CD4-positive, alpha-beta T cell treated with Interleukin-4 for 4 hours (primary cell): ENCODE data around the gene INPP4A.
A peak's percentile ranks its signal among the peaks of the same experiment; 100 is the strongest.
"Not testable (repeated sequence)": the region's sequence is repeated elsewhere in the genome, so short reads cannot be mapped to it uniquely, and the experiment has no call there.

Source experiments
- DNase-seq: peaks from one replicate; pipeline ENCODE4 v3.0.0-alpha.2; 2020

Gene INPP4A

DNA sequence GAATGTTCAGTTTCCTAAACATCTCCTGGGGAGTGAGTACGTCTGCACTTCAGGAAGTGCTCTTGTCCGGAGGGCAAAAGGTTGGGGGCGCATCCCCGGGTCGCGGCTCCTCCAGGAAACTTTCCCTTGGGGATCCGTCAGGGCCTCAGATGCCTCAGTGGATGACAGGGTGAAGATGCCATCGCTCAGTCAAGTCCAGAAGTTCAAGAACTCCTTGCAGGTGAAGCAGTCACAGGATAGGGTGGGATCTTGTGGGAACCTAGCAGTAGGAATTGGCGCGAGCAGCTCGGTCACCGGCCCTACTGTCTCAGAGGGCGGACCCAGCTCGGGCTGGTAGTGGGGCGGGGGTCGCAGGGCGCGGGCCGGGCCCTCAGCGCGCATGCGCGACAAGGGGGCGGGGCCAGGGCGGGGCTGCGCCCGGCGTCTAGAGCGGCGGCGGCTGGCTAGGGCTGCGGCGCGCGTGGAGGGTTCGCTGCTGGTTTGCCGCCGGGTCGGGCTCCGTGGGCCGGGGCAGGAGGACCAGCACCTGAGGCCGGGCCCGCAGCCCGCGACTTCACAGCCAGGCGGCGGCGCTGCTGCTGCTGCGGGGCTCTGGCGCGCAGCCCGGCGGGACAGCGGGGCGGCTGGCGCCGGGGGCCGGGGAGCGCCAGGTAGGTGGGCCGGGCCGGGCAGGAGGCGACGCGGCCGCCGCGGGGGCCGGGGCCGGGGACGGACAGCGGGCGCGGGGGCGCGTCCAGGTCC is at the start of gene INPP4A:
Gene INPP4A (plus strand): TSS at position 423 of the 741 bp plus-strand sequence. CDS start 75,191 bp downstream, outside the sequence.
- peak; percentile 76 for DNase-seq

- DNase-seq, result no peak
Observed at GRCh38 chr2:98395977-98396376, 48.7 kb upstream of the INPP4A start.

DNA sequence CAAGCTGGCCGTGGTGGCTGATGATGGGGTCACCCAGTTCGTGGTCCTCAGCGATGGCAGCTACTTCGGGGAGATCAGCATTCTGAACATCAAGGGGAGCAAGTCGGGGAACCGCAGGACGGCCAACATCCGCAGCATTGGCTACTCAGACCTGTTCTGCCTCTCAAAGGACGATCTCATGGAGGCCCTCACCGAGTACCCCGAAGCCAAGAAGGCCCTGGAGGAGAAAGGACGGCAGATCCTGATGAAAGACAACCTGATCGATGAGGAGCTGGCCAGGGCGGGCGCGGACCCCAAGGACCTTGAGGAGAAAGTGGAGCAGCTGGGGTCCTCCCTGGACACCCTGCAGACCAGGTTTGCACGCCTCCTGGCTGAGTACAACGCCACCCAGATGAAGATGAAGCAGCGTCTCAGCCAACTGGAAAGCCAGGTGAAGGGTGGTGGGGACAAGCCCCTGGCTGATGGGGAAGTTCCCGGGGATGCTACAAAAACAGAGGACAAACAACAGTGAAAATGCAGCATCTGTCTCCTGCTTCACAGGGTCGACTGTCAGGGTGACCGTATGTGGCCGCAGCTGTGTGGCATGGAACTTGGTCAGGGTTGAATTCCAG is 47.8 kb upstream of the INPP4A start:
- DNase-seq, result no peak

- no peak for DNase-seq
Observed at GRCh38 chr2:98399140-98399539, 45.5 kb upstream of the INPP4A start.

DNA sequence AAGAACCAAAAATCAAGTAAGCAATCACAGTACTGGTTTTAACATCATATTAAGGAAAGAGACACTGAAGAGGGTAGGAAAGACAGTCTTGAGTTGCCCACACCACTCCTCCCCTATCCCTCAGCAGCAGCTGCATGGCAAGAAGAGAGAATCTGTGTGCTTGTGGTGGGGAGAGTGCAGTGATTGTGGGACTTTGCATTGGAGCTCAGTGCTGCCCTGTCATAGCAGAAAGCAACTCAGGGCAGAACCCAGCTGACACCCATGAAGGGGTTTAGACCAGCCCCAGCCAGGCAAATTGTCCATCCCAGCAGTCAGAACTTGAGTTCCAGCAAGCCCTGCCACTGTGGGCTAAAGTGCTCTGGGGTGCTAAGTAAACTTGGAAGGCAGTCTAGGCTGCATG is 40.8 kb upstream of the INPP4A start:
- DNase-seq, result no peak

GRCh38 chr2:98404556-98405250 is 40.0 kb upstream of the INPP4A start:
- no peak for DNase-seq

- no peak for DNase-seq
Observed at GRCh38 chr2:98405301-98405700, 39.4 kb upstream of the INPP4A start.

GRCh38 chr2:98408155-98408554 is 36.5 kb upstream of the INPP4A start:
- DNase-seq, result no peak

GRCh38 chr2:98412751-98413458 is 31.8 kb upstream of the INPP4A start:
- DNase-seq, result peak; percentile 78

- DNase-seq, result not testable (repeated sequence)
Observed at GRCh38 chr2:98414246-98414645, 30.4 kb upstream of the INPP4A start.

DNA sequence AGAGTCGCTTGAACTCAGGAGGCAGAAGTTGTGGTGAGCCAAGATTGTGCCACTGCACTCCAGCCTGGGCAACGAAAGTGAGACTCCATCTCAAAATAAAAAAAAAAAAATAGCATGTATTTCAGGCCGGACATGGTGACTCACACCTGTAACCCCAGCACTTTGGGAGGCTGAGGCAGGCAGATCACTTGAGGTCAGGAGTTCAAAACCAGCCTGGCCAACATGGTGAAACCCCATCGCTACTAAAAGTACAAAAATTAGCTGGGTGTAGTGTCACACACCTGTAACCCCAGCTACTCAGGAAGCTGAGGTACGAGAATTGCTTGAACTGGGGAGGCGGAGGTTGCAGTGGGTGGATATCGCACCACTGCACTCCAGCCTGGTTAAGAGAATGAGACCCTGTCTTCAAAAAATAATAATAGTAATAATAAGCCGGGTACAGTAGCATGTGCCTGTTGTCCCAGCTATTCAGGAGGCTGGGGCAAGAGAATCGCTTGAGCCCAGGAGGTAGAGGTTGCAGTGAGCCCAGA is 28.9 kb upstream of the INPP4A start:
- not testable (repeated sequence) for DNase-seq

DNA sequence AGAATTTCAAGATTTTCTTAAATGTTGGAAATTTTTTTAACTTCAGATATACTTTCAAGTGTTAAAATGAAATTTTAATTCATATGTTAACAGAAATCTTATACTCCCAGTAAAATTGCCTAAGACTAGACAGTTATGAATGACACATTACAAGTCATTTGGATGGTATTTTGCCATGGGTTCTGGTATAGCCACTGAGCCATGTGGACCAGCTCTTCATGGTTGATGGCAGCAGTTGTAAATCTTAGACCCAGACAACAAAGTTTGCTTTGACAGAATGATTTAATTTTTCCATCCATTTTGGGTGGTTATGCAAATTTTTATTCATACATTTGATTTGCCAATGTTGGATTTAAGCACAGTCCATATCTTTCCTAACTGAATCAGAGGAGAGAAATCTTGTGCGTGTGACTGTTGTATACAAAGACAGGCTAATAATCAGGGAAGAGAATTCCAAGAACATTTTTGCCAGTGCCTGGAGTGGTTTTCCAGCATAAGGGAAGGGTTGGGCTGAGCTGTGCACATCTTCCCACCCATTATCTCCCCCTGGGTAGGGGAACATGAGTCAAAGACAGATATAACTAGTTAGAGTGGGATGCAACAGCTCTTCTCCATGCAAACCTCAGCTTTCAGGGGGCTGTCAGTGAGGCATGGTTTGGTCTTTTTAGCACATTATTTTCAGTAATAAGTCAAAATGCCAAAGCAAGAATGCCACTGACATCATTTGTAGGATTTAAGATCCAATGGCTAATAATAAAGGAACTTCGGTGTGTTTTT is 28.1 kb upstream of the INPP4A start:
- no peak for DNase-seq

DNA sequence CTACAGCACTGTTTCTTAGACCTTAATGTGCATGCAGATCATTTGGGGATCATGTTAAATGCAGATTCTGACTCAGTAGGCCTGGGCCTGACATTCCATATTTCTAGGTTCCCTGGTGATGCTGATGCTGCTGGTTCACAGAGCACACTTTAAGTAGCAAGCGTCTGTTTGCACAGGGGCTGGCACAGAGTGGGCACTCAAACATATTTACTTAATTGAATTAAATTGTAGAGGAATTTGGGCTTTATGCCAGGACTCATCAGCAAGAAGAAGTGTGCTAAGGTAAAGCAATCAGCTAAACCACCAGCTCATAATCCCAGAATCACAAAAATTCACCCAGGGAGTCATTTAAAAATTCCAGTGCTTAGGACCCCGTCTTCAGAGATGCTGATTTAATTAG is 25.1 kb upstream of the INPP4A start:
- no peak for DNase-seq

DNA sequence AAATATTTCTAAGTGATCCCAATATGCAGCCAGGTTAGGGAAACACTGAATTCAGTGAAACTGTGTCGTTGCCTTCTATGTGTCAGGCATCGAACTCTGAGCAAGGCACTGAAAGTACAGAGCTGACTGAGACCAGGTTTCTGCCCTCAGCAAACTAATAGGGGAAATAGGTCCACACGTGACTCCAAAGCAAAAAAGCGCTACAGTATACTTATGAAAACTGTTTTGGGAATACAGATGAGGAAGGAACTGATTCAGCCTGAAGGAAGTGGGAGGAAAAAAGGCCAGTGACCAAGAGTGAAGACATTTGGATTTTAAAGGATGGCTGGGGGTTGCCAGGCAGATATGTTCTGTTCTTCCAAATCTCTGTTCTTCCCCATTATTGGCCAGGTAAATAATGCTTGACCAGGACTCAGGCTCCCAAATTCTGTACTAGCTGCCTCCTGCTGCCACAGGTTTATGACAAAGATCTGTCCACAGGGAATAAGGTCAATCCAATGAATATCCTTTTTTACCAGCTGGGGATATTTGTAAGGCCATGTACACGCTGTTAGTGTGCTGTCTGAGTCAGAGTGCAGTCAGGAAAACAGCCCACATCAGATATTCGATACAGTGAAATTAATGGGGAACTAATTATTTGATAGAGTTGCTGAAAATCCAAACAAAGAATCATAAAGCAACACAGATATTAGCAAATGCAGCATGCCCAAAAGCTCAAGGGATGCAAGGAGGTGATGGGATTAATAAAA is 24.5 kb upstream of the INPP4A start:
- no peak for DNase-seq

DNA sequence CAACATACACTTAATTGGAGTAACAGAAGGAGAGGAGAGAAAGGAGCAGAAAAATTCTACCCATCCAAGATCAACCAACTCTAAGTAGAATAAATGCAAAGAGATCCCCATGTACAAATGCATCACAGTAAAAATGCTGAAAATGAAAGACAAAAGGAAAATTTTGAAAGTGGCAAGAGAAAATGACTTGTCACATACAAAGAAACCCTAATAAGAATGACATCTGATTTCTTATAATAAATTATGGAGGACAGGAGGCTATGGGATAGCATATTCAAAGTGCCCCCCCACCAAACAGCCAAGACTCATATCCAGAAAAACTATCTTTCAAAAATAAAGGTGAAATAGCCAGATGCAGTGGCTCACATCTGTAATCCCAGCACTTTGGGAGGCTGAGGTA is 22.2 kb upstream of the INPP4A start:
- no peak for DNase-seq

GRCh38 chr2:98426771-98427170 is 17.9 kb upstream of the INPP4A start:
- no peak for DNase-seq

DNA sequence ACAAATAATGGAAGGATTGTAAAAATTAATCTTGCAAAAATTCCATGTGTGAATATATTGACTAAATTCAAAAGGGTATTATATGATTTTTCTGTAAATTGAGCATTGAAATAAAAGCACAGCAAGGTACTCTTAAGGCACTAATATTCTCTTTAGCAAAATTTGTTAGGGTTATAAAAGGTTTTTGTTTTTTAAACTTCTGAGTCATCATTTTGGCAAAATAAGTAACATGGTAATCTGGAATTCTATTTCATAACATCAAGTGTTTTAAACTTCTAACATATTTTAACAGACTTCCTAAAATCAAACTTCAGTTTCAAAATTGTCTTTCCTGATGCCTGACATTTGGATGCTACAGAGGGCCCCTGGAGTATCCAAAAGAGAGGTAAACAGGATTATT is 12.5 kb upstream of the INPP4A start:
- no peak for DNase-seq

DNA sequence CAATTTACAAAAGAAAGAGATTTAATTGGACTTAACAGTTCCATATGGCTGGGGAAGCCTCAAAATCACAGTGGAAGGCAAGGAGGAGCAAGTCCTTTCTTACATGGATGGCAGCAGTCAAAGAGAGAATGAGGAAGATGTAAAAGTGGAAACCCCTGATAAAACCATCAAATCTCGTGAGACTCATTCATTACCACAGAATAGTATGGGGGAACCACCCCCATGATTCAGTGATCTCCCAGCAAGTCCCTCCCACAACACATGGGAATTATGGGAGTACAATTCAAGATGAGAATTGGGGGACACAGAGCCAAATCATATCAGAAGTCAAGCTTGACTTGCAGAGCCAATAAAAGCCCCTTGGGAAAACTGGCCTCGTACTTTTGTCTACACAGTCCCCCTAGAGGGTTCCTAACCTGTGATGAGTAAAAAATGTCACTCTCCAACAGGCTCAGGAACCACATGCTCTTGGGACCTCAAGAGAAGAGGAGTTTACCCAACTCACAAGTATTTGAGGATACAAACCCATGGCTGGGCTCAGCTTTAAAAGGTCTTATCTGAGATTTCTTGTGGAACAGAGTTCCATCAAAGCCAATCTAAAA is 11.2 kb upstream of the INPP4A start:
- no peak for DNase-seq

- no peak for DNase-seq
Observed at GRCh38 chr2:98434492-98434891, 10.2 kb upstream of the INPP4A start.

- not testable (repeated sequence) for DNase-seq
Observed at GRCh38 chr2:98435670-98436069, 9.0 kb upstream of the INPP4A start.

DNA sequence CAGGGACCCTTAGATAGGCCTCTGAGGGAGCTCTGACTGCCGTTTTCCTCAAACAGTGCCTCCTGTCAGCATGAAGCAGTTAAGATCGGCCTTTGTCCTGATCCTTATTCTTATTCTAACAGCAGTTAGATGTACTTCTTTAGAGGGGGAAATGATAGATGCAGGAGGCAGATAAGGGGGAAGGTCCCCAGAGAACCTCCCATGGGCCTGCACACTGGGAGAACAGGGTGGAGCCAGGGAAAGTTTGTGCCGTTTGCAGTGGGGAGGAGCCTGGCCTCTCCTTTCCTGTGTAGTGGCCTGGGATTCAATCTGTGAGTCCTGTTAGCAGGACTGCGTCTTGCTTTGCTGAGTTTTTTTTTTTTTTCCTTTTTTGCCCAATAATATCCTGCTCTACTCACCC is 7.9 kb upstream of the INPP4A start:
- DNase-seq, result no peak
